Measurements from ENCODE around the gene RASA2. TPM values are rescaled to one million over a fixed set of nuclear protein-coding genes. Genes with fewer than 3 reads are reported as not detected.

RASA2 gene
- total and polyA plus RNA-seq, 2 of the 8 experiments (the other 6 are each of a cell fraction or from before 2014, with no cell fraction given): 3.5 to 15.9 TPM

- TF ChIP-seq, protein P1, sequence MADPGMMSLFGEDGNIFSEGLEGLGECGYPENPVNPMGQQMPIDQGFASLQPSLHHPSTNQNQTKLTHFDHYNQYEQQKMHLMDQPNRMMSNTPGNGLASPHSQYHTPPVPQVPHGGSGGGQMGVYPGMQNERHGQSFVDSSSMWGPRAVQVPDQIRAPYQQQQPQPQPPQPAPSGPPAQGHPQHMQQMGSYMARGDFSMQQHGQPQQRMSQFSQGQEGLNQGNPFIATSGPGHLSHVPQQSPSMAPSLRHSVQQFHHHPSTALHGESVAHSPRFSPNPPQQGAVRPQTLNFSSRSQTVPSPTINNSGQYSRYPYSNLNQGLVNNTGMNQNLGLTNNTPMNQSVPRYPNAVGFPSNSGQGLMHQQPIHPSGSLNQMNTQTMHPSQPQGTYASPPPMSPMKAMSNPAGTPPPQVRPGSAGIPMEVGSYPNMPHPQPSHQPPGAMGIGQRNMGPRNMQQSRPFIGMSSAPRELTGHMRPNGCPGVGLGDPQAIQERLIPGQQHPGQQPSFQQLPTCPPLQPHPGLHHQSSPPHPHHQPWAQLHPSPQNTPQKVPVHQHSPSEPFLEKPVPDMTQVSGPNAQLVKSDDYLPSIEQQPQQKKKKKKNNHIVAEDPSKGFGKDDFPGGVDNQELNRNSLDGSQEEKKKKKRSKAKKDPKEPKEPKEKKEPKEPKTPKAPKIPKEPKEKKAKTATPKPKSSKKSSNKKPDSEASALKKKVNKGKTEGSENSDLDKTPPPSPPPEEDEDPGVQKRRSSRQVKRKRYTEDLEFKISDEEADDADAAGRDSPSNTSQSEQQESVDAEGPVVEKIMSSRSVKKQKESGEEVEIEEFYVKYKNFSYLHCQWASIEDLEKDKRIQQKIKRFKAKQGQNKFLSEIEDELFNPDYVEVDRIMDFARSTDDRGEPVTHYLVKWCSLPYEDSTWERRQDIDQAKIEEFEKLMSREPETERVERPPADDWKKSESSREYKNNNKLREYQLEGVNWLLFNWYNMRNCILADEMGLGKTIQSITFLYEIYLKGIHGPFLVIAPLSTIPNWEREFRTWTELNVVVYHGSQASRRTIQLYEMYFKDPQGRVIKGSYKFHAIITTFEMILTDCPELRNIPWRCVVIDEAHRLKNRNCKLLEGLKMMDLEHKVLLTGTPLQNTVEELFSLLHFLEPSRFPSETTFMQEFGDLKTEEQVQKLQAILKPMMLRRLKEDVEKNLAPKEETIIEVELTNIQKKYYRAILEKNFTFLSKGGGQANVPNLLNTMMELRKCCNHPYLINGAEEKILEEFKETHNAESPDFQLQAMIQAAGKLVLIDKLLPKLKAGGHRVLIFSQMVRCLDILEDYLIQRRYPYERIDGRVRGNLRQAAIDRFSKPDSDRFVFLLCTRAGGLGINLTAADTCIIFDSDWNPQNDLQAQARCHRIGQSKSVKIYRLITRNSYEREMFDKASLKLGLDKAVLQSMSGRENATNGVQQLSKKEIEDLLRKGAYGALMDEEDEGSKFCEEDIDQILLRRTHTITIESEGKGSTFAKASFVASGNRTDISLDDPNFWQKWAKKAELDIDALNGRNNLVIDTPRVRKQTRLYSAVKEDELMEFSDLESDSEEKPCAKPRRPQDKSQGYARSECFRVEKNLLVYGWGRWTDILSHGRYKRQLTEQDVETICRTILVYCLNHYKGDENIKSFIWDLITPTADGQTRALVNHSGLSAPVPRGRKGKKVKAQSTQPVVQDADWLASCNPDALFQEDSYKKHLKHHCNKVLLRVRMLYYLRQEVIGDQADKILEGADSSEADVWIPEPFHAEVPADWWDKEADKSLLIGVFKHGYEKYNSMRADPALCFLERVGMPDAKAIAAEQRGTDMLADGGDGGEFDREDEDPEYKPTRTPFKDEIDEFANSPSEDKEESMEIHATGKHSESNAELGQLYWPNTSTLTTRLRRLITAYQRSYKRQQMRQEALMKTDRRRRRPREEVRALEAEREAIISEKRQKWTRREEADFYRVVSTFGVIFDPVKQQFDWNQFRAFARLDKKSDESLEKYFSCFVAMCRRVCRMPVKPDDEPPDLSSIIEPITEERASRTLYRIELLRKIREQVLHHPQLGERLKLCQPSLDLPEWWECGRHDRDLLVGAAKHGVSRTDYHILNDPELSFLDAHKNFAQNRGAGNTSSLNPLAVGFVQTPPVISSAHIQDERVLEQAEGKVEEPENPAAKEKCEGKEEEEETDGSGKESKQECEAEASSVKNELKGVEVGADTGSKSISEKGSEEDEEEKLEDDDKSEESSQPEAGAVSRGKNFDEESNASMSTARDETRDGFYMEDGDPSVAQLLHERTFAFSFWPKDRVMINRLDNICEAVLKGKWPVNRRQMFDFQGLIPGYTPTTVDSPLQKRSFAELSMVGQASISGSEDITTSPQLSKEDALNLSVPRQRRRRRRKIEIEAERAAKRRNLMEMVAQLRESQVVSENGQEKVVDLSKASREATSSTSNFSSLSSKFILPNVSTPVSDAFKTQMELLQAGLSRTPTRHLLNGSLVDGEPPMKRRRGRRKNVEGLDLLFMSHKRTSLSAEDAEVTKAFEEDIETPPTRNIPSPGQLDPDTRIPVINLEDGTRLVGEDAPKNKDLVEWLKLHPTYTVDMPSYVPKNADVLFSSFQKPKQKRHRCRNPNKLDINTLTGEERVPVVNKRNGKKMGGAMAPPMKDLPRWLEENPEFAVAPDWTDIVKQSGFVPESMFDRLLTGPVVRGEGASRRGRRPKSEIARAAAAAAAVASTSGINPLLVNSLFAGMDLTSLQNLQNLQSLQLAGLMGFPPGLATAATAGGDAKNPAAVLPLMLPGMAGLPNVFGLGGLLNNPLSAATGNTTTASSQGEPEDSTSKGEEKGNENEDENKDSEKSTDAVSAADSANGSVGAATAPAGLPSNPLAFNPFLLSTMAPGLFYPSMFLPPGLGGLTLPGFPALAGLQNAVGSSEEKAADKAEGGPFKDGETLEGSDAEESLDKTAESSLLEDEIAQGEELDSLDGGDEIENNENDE (IDR thresholded peaks at IDR 0.05; ENCODE audit: insufficient replicate concordance, low read length): no peak
- TF ChIP-seq EP300 (IDR thresholded peaks at IDR 0.05; ENCODE audit: borderline replicate concordance in 1 of 2, low read depth in 2 of 2, low read length in 2 of 2): no peak
- TF ChIP-seq MAX (IDR thresholded peaks at IDR 0.05): no peak
- TF ChIP-seq KDM4A (IDR thresholded peaks at IDR 0.05; ENCODE audit: low read depth, low read length, severe bottlenecking): no peak
These were observed 43.0 kb downstream of the RASA2 start (continued) for GRCh38 chr3:141529717-141530414.

Data from H1 (cell line).